Measurements from ENCODE around the gene OBSCN. TPM values are rescaled to one million over a fixed set of nuclear protein-coding genes. Genes with fewer than 3 reads are reported as not detected.

Gene OBSCN
- total RNA-seq, 1 donor from 2014 or later: 17.5 TPM

GRCh38 chr1:228190778-228191177 lies 17.1 kb upstream of the OBSCN start:
- no peak overlapping the region for H3K27ac Mint-ChIP-seq (ENCODE audit: unreplicated experiment)
- peaks cover 7% of the 10 kb centered on the region for H3K27me3 Mint-ChIP-seq (ENCODE audit: low read depth, unreplicated experiment)
- Histone ChIP-seq H3K79me2 (ENCODE audit: insufficient read depth, low read length) (no peaks in the 10 kb centered on the region), H3K36me3 (ENCODE audit: insufficient read depth, low read length) (no peaks in the 10 kb centered on the region), H2AFZ (ENCODE audit: low read depth, low read length) (no peak overlapping the region), H4K20me1 (ENCODE audit: insufficient read depth, low read length) (no peaks in the 10 kb centered on the region), H3K9ac (ENCODE audit: low read length) (no peak overlapping the region), H3K9me3 (ENCODE audit: insufficient read depth, low read depth, low read length) (no peaks in the 10 kb centered on the region), H3K4me2 (ENCODE audit: low read length) (no peak overlapping the region), H3K27ac (ENCODE audit: low read depth, low read length) (no peak overlapping the region), H3K4me1 (ENCODE audit: insufficient read depth, low read length) (no peaks in the 10 kb centered on the region), H3K27me3 (ENCODE audit: insufficient read depth, low read length) (no peaks in the 10 kb centered on the region), H3K4me3 (ENCODE audit: insufficient read depth, low read depth, low read length) (no peak overlapping the region)
- no peak for DNase-seq (ENCODE audit: low read depth)
- peaks cover 4% of the 10 kb centered on the region for H3K36me3 Mint-ChIP-seq (ENCODE audit: low read depth, unreplicated experiment)
- peak overlapping the region; percentile 57 for H3K4me3 Mint-ChIP-seq (ENCODE audit: unreplicated experiment)
- H3K9me3 Mint-ChIP-seq (ENCODE audit: unreplicated experiment): peaks cover 6% of the 10 kb centered on the region
- no peak for TF ChIP-seq CTCF (IDR thresholded peaks at IDR 0.05; ENCODE audit: insufficient read depth, low read depth, low read length)
- no peaks in the 10 kb centered on the region for H3K4me1 Mint-ChIP-seq (ENCODE audit: low read depth, unreplicated experiment)
- no peak for FAIRE-seq

GRCh38 chr1:228194436-228194835 lies 13.4 kb upstream of the OBSCN start:
- no peaks in the 10 kb centered on the region for H3K36me3 ChIP-seq (ENCODE audit: insufficient read depth, low read length)
- no peak overlapping the region for H3K27ac ChIP-seq (ENCODE audit: low read depth, low read length)
- Mint-ChIP-seq H3K36me3 (ENCODE audit: low read depth, unreplicated experiment) (peaks cover 12% of the 10 kb centered on the region), H3K27ac (ENCODE audit: unreplicated experiment) (no peak overlapping the region), H3K4me1 (ENCODE audit: low read depth, unreplicated experiment) (no peaks in the 10 kb centered on the region), H3K9me3 (ENCODE audit: unreplicated experiment) (peaks cover 16% of the 10 kb centered on the region), H3K4me3 (ENCODE audit: unreplicated experiment) (no peak overlapping the region), H3K27me3 (ENCODE audit: low read depth, unreplicated experiment) (peaks cover 5% of the 10 kb centered on the region)
- no peak overlapping the region for H3K9ac ChIP-seq (ENCODE audit: low read length)
- H3K4me3 ChIP-seq (ENCODE audit: insufficient read depth, low read depth, low read length): no peak overlapping the region
- no peaks in the 10 kb centered on the region for H3K27me3 ChIP-seq (ENCODE audit: insufficient read depth, low read length)
- H3K4me2 ChIP-seq (ENCODE audit: low read length): no peak overlapping the region
- no peak overlapping the region for H2AFZ ChIP-seq (ENCODE audit: low read depth, low read length)
- TF ChIP-seq CTCF (IDR thresholded peaks at IDR 0.05; ENCODE audit: insufficient read depth, low read depth, low read length): no peak
- TF ChIP-seq EZH2 (IDR thresholded peaks at IDR 0.05; ENCODE audit: insufficient read depth, low read length): no peak
- FAIRE-seq (no peak), DNase-seq (ENCODE audit: low read depth) (no peak)
- H3K4me1 ChIP-seq (ENCODE audit: insufficient read depth, low read length): no peaks in the 10 kb centered on the region
- no peaks in the 10 kb centered on the region for H4K20me1 ChIP-seq (ENCODE audit: insufficient read depth, low read length)
- H3K9me3 ChIP-seq (ENCODE audit: insufficient read depth, low read depth, low read length): no peaks in the 10 kb centered on the region
- H3K79me2 ChIP-seq (ENCODE audit: insufficient read depth, low read length): no peaks in the 10 kb centered on the region

- Mint-ChIP-seq H3K4me1 (ENCODE audit: low read depth, unreplicated experiment) (no peaks in the 10 kb centered on the region), H3K9me3 (ENCODE audit: unreplicated experiment) (peaks cover 20% of the 10 kb centered on the region), H3K27ac (ENCODE audit: unreplicated experiment) (no peak overlapping the region), H3K36me3 (ENCODE audit: low read depth, unreplicated experiment) (peaks cover 14% of the 10 kb centered on the region), H3K4me3 (ENCODE audit: unreplicated experiment) (no peak overlapping the region), H3K27me3 (ENCODE audit: low read depth, unreplicated experiment) (peaks cover 5% of the 10 kb centered on the region)
- Histone ChIP-seq H3K79me2 (ENCODE audit: insufficient read depth, low read length) (no peaks in the 10 kb centered on the region), H3K9me3 (ENCODE audit: insufficient read depth, low read depth, low read length) (no peaks in the 10 kb centered on the region), H3K27me3 (ENCODE audit: insufficient read depth, low read length) (no peaks in the 10 kb centered on the region), H4K20me1 (ENCODE audit: insufficient read depth, low read length) (no peaks in the 10 kb centered on the region), H3K36me3 (ENCODE audit: insufficient read depth, low read length) (no peaks in the 10 kb centered on the region), H3K27ac (ENCODE audit: low read depth, low read length) (no peak overlapping the region), H3K4me3 (ENCODE audit: insufficient read depth, low read depth, low read length) (no peak overlapping the region), H3K9ac (ENCODE audit: low read length) (no peak overlapping the region), H2AFZ (ENCODE audit: low read depth, low read length) (no peak overlapping the region), H3K4me2 (ENCODE audit: low read length) (no peak overlapping the region), H3K4me1 (ENCODE audit: insufficient read depth, low read length) (no peaks in the 10 kb centered on the region)
- FAIRE-seq (no peak), DNase-seq (ENCODE audit: low read depth) (no peak)
- TF ChIP-seq CTCF (IDR thresholded peaks at IDR 0.05; ENCODE audit: insufficient read depth, low read depth, low read length) (no peak), EZH2 (IDR thresholded peaks at IDR 0.05; ENCODE audit: insufficient read depth, low read length) (no peak)
Measured at GRCh38 chr1:228194921-228195812, 12.7 kb upstream of the OBSCN start.
